ENCODE data around the gene SRCAP. TPM values are rescaled to one million over a fixed set of nuclear protein-coding genes. Genes with fewer than 3 reads are reported as not detected.

Gene SRCAP
- total RNA-seq, 1 donor from 2014 or later = 24.5 TPM

GRCh38 chr16:30656974-30657865 lies 41.8 kb upstream of the SRCAP start:
- Histone ChIP-seq H3K27me3 (no peaks in the 10 kb centered on the region), H3K9me3 (no peaks in the 10 kb centered on the region), H3K36me3 (peaks cover 53 to 61% of the 10 kb centered on the region in 2 donors), H3K4me3 (peak overlapping the region; percentile 56 to 65), H3K4me1 (peaks cover 28 to 38% of the 10 kb centered on the region in 2 donors), H3K27ac (peak overlapping the region; percentile 86 to 87)
- intact Hi-C loops (cut with DNase I) = loop anchor here (5.0 to 10.0 kb wide), 5 partner anchors 90 to 800 kb away; partner anchors contain the start of genes ALDOA, ARMC5, PHKG2 and ZNF646
- DNase-seq (ENCODE audit: low spot score in 2 of 2) = peak in 1 of 2 donors; percentile 71
- no peak for TF ChIP-seq CTCF (IDR thresholded peaks at IDR 0.05)

DNA sequence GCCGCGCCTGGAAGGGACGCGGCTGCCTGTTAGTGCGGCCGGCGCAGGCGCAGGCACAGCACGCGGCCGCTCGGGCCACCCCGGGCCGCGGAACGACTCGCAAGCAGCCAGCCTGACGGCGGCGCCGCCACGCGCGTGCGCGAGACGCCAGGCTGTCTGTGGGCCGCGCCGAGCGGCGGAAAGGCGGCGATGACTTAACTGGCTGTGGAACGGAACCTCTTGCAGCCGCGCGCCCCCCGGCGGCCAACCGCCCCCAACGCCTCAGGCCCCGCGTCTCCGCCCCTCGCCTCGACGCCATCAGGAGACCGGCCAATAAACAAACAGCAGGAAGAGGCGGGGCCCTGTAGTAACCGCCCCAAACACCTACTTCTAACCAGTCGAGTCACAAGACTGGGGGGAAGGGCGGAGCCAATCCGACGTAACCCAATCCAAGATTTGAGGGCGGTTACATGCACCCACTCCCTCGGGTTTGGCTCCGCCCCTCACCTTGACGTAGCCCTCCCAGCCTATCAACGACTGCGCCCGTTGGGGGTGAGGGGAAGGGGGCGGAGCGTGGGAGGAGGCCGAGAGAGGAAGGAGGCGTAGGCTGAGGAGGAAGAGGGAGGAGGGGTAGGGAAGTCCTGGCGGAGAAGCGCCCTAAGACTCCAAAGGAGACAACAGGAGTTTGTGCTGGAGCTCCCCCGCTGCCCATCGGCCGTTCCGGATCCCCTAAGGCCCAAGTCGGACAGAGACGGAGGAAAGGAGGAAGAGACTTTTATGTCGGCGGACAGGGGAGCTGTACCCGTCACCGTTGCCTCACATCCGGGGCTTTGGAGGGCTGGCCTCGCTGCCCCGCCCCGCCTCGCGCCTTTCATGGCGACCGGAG lies 40.9 kb upstream of the SRCAP start, which contains the start of gene FBRS:
Gene FBRS (plus strand): TSS at position 566 of the 865 bp plus-strand sequence. CDS start 1,088 bp downstream, outside the sequence.
- no peaks in the 10 kb centered on the region for H3K9me3 ChIP-seq
- peak; percentile 74 to 80 (median 80) for TF ChIP-seq CTCF (IDR thresholded peaks at IDR 0.05)
- H3K27ac ChIP-seq = peak within 1 kb of the TSS; percentile 98 to 99
- peak within 1 kb of the TSS; percentile 89 to 96 for H3K4me3 ChIP-seq
- peaks cover 26 to 34% of the 10 kb centered on the region in 2 donors for H3K4me1 ChIP-seq
- H3K27me3 ChIP-seq = no peaks in the 10 kb centered on the region
- DNase-seq (ENCODE audit: low spot score in 2 of 2) = peak; percentile 100
- intact Hi-C loops (cut with DNase I) = loop anchor here (1.0 to 10.0 kb wide), 15 partner anchors 8 to 799 kb away; partner anchors contain the start of genes ALDOA, ARMC5, PHKG2 and PRR14
- peaks cover 56 to 61% of the 10 kb centered on the region in 2 donors for H3K36me3 ChIP-seq

GRCh38 chr16:30658731-30659506 lies 40.1 kb upstream of the SRCAP start:
- peak in 1 of 3 experiments; percentile 11 for TF ChIP-seq CTCF (IDR thresholded peaks at IDR 0.05)
- H3K4me3 ChIP-seq = peak overlapping the region; percentile 89 to 96
- peaks cover 26 to 32% of the 10 kb centered on the region in 2 donors for H3K4me1 ChIP-seq
- H3K27me3 ChIP-seq = no peaks in the 10 kb centered on the region
- H3K27ac ChIP-seq = peak overlapping the region; percentile 98 to 99
- H3K9me3 ChIP-seq = no peaks in the 10 kb centered on the region
- H3K36me3 ChIP-seq = peaks cover 56 to 61% of the 10 kb centered on the region in 2 donors
- intact Hi-C loops (cut with DNase I) = loop anchor here (1.0 to 10.0 kb wide), 16 partner anchors 9 to 798 kb away; partner anchors contain the start of genes ALDOA, ARMC5, PHKG2 and PRR14
- DNase-seq (ENCODE audit: low spot score in 2 of 2) = peak; percentile 68 to 94

- no peak for DNase-seq (ENCODE audit: low spot score in 2 of 2)
- Histone ChIP-seq H3K9me3 (no peaks in the 10 kb centered on the region), H3K4me1 (peaks cover 26 to 32% of the 10 kb centered on the region in 2 donors), H3K27ac (peak overlapping the region; percentile 98 to 99), H3K36me3 (peaks cover 56 to 61% of the 10 kb centered on the region in 2 donors), H3K4me3 (peak overlapping the region; percentile 89 to 96), H3K27me3 (no peaks in the 10 kb centered on the region)
- peak in 1 of 3 experiments; percentile 31 for TF ChIP-seq CTCF (IDR thresholded peaks at IDR 0.05)
- intact Hi-C loops (cut with DNase I) = loop anchor here (1.0 to 10.0 kb wide), 11 partner anchors 25 to 798 kb away; partner anchors contain the start of genes ALDOA, ARMC5, PHKG2 and TBC1D10B
Measured at GRCh38 chr16:30659507-30660423, 39.2 kb upstream of the SRCAP start.
